CD4-positive, alpha-beta T cell treated with Interleukin-10 for 1 hour (primary cell): Measurements from ENCODE around the gene DGLUCY.
A peak's percentile ranks its signal among the peaks of the same experiment; 100 is the strongest.

Experiments
- DNase-seq: peaks from one replicate; pipeline ENCODE4 v3.0.0-alpha.2; 2020

The DGLUCY gene

DNA sequence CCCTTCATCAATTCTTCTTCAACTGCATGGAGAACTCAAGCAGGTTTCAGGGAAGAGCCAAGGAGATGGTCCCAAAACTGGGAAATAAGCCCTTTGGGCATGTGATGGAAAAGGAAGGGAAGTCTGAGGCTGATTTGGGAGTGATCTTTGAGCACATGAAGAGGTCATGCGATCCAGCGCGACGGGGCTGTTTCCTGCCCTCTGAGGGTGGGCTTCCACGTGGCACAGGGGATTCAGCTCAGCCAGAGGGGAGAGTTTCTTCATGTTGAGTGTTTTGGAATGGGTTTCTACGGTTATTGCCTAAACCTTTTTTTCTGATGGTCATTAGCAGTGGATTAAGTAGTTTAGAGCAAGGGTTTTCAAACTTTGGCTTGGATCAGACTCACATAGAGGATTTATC lies 100.4 kb downstream of the DGLUCY start:
- no peak for DNase-seq

DNA sequence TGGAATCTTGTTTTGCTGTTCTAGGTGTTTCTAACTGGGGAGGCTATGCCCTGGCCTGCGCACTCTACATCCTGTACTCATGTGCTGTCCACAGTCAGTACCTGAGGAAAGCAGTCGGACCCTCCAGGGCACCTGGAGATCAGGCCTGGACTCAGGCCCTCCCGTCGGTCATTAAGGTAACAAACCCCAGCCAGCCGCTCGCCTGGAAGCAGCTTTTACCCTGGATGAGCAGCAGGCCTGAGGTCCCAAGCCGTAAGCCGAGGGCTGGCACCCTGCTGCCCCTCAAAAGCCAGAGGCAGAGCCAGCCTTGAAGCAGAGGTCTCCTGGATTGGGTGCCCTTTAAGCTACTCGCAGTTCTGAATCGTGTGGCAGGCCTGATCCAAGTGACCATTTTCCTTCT lies 101.5 kb downstream of the DGLUCY start:
- DNase-seq: no peak

DNA sequence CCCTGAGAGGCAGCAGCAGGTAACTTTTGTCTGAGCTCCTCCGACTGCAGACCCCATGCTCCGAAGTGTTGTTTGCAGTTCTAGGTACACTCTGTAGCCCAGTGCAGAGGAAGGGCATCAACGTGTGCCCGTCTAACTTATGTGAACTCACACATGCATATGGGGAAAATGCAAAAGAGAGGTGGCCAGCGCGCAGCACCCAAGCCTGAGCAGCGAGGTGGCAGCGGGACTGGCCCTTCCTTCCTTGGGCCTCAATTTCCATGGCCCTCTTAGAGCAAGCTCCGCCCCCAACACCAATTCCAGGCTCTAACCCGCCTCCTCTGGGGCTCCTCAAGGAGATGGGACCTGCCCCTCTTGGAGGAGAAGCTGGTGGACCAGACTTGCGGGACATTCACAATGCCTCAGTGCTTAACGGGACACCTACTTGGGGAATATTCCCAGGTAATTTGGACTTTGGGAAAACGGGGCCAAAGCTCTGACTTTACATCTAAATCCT lies 102.9 kb downstream of the DGLUCY start:
- DNase-seq: no peak

DNA sequence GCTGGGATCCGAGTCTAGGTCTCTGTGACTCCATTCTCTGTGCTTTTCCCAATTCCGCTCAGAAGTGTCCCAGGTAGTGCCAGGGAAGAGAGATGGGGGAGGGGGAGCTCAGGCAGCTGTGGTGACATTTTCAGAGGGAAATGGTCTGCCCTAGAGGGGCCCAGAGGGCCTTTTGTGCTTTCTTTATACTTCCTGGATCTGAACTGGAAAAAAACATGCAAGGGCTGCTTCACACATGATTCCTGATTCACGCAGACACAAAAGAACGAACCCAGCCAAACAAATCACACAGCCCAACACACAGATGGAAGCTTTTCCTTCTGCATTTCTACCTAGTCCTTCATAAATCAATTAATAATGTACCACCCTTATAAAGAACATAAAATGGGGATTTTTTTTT lies 104.1 kb downstream of the DGLUCY start:
- no peak for DNase-seq

DNA sequence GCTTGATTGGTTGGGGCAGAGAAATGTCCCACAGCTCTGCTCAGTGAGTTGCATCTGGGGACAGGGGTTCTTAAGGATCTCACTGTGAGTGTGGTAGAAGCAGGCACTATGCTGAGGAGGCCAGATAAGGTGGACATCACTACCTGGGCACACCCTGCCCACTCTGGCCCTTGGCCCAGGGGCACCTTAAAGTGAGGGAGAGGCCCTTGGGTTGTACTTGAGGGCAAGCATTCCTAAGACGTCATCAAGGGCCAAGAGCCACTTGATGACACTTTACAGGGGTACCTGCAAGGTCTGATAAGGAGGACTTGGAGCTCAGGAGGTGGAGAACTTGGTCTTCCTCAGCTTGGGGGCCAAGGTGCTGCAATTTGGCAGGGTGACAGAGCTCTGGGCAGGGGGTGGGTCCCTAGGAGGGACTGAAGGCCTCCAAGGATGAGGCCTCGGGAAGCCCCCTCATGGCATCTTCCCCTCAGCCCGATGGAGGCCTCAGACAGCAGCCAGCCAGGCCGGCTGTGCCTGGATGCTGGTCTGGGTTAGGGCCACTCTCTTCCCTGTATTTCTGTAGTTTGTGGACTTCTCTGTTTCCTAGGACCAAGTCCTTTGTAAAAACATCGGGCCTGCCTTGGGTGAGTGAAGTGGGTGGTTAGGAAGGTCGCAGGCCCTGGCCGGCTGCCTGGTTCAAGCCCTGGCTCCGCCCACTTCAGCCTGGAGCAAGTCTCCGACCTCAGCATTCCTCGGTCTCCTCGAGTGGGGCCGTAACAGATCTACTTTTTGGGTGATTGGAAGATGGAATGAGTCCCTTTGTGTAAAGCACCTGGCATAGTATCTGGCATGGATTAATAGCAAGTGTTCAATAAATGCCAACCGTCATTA lies 105.9 kb downstream of the DGLUCY start:
- DNase-seq: no peak

DNA sequence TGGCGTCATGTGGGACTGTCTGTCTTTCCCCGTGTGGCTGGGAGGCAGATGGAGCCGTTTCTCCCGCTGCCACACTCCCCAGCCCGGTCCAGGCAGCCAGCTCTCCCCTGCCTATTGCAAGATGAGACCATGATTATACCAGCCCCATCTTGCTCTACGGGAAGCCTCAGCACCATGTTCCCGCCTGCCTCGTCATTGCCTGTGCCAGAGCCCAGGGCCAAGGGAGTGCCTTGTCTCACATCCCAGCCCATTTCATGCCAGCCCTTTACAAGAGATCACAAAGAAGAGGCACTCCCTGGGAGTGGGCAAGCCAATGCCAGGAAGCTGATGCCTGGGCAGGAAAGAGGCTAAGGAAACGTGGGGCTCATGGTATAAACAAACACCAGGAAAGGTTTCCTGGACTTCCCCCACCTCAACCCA lies 106.7 kb downstream of the DGLUCY start:
- no peak for DNase-seq

DNA sequence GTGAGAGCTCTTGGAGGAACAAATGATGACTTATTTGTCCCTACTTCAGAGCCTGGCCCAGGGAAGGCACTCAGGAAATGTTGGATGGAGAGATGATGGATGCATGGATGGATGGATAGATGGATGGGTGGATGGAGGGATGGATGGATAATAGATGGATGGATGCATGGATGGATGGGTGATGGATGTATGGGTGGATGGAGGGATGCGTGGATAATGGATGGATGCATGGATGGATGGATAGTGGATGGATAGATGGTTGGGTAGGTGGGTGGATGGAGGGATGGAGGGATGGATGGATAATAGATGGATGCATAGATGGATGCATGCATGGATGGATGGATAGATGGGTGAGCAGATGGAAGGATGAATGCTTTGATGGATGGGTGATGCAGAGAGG lies 107.4 kb downstream of the DGLUCY start:
- no peak for DNase-seq

DNA sequence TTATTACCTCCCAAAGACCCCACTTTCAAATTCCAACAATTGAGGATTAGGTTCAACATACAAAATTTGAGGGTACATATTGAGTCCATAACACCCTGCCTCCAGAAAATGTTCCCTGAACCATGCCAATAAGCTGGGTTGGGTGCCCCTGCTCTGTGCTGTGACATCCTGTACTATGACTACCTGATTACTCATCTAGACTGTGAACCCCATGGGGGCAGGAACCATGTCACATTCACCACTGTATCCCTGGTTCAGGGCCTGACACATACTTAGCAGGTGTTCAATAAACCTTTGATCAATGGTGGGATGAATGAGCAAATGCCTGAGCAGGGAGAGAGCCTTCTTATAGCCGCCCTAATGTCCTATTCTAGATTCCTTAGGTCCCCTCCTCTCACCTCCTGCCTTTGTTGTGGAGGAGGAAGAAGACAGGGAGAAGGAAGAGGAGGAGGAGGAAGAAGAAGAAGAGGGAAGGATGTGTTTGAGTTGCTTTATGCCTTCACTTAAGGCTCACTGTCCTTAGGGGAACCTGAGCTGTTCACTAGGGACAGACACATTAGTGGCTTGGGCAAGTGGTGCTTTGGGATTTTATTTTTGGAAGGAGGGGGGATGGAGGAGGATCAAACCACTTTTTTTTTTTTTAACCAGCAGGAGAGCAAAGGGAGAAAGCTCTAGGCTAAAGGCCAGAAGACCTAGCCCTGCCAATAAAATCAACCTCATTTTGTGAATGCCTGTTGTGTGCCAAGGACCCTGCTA lies 109.3 kb downstream of the DGLUCY start:
- no peak for DNase-seq

DNA sequence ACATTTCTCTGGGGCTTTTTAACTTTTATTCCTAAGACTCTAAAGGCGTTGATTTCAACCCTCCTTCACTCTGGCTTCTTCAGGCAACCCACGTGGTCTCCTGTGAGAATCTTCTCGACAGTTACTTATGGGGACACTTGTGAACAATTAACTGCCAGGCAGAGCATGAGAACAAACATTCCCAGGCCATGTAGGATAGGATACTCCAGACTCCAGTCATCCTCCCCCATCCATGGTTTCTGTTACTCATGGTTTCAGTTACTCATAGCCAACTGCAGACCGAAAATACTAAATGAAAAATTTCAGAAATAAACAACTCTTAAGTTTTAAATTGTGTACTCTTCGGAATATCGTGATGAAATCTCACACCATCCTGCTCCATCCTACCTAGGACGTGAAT lies 111.2 kb downstream of the DGLUCY start:
- DNase-seq: no peak

DNA sequence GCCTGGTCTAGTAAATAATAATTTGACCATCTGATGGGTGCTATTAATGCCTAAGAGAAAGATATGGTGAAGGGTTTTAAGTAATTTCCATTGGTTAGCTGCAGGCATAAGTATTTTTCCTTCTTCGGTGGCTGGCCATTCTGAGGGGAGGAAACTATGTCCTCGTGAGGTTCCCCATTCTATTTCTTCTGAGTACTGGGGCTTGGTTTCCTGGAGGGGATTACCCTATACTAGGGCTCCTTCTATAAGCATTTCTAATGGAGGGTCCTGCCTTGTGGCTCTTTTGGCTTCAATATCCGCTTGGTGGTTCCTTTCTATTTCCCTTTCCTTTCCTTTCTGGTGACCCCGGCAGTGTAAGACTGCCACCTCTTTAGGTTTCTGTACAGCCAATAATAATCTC lies 112.5 kb downstream of the DGLUCY start:
- peak; percentile 37 for DNase-seq

DNA sequence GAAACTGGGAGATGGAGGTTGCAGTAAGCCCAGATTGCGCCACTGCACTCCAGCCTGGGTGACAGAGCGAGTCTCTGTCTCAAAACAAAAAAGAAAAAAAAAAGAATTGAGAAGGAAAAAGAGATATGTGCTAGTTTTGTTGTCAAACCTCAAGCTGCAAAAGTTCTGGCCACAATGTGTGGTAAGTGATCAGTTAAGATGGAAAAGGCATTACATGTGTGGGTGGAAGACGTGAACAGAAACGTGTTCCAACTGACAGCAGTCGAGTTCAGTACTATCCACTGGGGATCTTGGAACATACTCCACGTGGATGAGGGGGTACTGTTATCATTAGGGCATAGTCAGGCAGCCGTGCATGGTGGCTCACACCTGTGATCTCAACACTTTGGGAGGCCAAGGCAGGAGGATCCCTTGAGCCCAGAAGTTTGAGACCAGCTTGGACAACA lies 113.3 kb downstream of the DGLUCY start:
- DNase-seq: peak; percentile 38

DNA sequence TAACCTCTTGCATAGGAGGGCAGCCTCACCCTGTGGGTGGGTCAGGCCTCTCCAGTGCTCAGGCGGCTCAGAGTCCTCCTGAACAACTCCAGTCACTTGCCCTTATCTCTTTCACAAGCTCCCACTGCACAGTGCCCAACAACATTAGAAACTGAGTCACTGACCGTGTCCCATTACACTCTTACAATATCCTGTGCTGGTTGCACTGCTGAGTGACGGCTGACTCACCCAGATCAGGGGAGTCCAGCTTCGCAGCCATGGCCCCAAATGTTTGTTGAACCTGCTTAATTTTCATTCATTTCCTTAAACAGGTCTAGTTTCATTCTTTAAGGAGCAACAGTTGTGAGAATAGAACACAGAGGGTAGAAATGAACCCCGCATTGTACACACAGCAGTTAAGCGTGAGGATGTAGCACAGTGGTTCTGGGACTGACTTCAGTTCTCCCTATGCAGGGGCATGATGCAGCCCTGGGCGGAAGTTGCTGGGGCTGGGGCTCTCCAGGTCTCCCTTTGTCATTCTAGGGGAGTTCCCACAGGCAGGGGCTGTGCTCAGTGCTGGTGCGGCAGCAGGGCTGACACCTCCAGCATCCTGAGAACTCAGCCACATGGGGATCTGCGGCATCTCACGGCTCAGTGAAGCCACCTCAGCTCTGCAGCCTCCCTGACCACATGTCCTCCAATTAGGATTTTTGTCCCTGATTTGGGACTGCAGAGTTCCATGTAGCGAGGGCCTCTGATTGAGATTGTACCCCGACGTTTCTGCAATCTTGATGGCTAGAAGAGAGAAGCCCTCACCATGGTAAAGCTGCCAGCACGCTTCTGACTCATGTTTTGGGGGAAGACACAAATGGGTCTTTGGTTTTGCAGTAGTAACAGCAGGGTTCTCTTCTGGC lies 114.5 kb downstream of the DGLUCY start:
- peak; percentile 82 for DNase-seq

DNA sequence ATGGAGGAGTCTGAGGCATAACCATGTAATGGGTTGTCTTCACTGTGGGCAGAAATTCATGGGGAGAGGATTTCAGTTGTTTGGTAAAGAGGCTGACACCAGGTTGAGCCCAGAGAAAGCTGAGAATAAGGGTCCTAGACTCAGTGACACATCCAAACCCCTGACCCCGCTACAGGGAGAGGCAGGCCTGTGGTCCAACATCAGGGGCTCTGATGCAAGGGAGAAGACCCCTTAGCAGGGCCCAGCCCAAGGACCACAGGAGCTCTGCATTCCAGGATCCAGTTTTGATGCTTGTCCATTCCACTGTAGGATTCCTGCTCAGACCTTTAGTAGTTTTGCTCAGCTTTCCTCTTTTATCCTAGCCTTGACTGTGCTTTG lies 115.1 kb downstream of the DGLUCY start:
- DNase-seq: no peak

DNA sequence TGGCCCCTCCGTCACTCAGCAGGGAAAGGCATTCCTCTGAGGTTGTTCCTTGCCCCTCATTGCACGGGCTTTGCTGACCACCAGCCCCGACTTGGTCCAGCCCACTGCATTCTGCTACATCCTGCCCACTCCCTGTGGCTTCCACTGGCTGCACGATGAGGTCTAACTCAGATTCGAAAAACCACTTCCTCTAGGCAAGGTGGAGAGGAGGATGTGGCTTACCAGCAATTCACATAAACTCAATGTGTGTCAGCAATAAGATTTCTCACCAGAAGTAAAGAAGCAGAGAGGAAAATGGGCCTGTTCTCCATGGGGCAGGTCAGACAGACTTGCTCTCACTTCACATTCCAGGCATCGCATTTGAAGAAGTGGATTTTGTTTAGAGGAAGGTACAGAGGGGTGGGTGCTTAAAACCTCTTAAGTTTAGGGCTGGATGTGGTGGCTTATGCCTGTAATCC lies 115.9 kb downstream of the DGLUCY start:
- DNase-seq: peak; percentile 83

DNA sequence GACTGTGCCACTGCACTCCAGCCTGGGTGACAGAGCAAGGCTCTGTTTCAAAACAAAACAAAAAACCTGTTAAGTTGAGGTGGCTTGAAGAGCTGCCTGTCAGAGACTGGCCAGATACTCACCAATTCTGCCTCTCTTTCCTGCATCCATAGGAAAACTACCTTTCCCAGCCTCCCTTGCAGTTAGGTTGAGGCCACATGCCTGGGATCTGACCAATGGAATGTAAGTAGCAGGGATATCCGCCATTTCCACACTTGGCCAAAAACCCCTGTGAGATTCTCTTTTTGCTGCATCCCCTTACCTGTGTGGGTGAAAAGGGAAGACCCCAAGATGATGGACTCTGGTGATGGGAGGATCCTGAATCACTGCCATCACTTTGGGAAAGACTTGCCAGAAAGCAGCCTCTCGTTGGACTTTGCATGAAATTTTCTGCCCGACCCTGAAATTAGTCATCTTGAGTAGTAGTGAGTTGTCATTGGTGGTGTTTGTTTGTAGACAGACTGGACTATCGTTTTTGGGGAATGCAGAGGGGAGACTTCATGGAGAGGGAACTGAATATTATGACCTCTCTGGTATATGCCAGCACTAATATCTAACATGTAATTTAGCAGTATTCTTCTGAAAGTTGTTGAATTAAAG lies 116.6 kb downstream of the DGLUCY start:
- DNase-seq: no peak

DNA sequence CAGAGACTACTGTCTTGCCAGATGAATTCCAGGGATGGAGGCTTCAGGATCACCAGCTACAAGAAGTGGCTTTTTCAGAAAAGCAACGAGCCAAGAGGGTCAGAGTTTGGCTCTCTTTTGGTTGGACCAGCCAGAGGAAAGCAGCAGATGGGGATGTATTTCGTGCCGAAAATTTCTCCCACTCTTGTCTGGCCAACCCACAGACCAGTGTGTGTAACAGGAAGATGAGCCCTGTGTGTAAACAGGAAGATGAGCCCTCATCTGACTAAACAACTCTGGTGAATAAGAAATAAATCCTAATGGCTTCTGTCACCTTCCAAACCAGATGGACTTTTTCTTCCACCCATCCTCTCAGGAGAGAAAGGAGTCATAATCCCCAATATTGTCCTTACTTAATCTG lies 117.6 kb downstream of the DGLUCY start:
- peak; percentile 39 for DNase-seq

DNA sequence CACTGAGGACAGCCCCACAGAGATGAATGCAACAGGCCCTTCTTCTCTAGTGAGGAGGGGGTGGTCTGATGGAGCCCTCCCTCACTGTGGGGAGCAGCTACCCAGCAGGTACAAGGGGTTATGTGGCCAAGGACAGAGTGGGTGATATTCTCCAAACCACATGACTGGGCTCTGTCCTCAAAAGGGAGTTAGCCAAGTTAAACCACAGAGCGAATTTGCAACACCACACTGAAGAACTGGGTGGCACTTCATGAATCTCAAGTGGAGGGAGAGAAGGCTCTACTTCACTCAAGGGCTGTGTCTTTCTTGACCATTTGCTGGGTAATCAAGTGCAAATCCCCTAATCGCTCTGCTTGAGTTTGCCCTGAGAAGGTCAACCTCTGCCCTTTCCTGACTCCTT lies 118.2 kb downstream of the DGLUCY start:
- no peak for DNase-seq

DNA sequence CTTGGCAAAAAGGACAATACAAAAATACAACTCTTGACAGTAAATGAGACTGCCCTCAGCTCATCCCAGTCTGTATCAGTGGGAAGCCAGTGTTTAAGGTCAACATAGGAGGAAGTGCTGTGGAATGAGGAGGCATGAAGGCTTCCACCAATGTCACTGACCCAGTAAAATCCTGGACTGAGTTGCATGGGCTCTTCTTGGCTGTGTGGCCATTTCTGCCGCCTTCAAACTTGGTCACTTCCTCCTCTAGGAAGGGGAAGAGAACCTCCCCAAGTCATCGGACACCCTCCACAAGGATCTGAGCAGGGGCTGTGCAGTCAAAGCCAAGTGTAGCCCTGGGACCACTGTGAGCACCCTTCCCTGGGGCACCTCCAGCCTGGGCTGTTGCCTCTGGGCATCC lies 118.7 kb downstream of the DGLUCY start:
- DNase-seq: no peak

DNA sequence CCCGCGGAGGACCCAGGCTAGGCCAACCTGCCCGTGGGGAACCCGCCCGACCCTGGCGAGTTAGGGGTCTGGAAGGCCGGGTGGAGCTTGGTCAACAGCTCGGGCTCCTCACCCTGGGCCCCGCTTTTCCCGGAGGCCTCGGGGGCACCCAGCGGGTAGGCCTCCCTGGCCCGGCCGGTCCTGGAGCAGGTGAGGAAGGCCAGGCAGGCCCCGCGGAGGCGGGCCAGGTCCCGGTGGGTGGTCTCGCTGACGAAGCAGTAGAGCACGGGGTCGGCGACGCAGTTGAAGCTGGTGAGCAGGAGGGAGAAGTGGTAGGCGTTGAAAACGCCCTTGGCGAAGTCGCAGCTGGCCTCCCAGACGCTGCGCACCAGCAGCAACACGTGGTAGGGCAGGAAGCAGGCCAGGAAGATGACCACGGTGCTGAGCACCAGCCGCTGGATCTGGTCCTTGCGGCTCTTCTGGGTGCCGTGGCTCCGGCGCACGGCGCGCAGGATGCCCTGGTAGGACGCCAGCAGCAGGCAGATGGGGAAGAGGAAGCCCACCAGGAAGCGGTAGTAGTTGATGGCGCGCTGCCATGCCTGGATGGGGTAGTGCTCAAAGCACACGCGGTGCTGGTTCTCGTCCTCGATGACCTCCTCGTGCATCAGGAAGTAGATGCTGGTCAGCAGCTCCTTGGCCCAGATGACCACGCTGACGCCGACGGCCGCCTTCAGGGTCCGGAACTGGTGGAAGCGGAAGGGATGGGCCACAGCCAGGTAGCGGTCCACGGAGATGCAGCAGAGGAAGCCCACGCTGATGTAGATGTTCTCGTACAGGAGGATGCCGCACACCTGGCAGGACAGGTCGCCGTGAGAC lies 120.3 kb downstream of the DGLUCY start:
- no peak for DNase-seq

DNA sequence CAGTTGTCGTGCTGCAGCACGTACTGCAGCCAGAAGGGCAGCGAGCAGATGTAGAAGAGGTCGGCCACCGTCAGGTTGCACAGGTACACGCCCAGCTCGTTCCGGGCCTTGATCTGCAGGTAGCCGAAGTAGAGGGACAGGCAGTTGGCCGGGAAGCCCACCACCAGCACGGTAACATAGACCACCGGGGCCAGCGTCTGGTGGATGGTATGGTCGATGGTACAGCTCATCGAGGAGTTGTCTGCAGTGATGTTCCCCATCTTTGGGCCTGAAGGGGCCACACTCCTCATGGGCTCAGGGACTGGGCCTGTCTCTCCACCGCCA lies 120.9 kb downstream of the DGLUCY start:
- DNase-seq: no peak

DNA sequence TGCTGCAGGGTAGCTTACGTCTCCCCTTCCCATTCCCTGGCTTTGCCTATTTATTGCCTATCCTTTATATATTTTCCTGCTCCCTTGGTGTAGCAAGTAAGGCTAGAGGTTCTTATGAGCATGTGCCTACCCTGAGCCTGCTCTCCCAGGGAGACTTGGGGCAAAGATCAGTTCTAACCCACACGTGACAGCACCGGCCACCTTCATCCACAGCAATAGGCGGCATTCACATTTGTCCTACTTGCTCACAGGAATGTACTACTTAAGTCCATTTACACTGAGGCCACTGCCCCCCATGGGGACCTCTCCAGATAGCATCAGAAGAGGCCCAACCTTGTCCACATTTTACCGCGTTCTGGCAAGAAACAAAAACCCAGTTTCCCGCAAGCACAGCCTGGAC lies 122.0 kb downstream of the DGLUCY start:
- no peak for DNase-seq

DNA sequence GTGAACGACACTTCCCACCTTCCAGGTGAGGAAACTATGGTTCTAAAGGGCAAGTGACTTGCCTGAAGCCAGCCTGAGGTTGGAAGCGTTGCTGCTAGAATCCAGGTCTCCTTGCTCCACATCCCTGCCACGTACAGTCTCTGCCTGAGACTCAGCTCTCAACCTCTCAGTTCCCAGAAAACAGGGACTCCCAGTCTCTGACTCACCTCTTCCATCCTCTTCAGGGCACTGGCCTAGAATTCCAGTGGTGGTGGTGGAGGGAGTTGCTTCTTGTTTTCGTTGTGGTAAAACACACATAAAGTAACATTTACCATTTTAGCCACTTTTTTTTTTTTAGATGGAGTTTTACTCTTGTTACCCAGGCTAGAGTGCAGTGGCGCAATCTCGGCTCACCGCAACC lies 123.3 kb downstream of the DGLUCY start:
- DNase-seq: no peak
